GM21825 (cell line): ENCODE results near the gene CLDN3.

Source experiments
- ATAC-seq: cut with Tn5 transposase; IDR thresholded peaks from one replicate; pipeline ENCODE4 v1.9.1; 2021; ENCODE audit warnings: mild to moderate bottlenecking, moderate library complexity; ENCODE audit not compliant: unreplicated experiment

CLDN3 gene

GRCh38 chr7:73770860-73771670, 995 bp upstream of the CLDN3 start:
- ATAC-seq = no peak

GRCh38 chr7:73769481-73770001, 529 bp downstream of the CLDN3 start:
- no peak for ATAC-seq

- no peak for ATAC-seq
Observed at GRCh38 chr7:73768641-73769480, 1.2 kb downstream of the CLDN3 start.

GRCh38 chr7:73766556-73767229, 3.4 kb downstream of the CLDN3 start:
- no peak for ATAC-seq

- ATAC-seq = no peak
Observed at GRCh38 chr7:73762659-73762999, 7.4 kb downstream of the CLDN3 start.

- no peak for ATAC-seq
Observed at GRCh38 chr7:73761854-73762658, 8.0 kb downstream of the CLDN3 start.

- no peak for ATAC-seq
Observed at GRCh38 chr7:73758581-73759138, 11.4 kb downstream of the CLDN3 start.

- ATAC-seq = no peak
Observed at GRCh38 chr7:73749931-73750776, 19.9 kb downstream of the CLDN3 start.

GRCh38 chr7:73746378-73746777, 23.7 kb downstream of the CLDN3 start:
- ATAC-seq = no peak

- no peak for ATAC-seq
Observed at GRCh38 chr7:73742753-73743641, 27.1 kb downstream of the CLDN3 start.

GRCh38 chr7:73742338-73742752, 27.7 kb downstream of the CLDN3 start:
- ATAC-seq = no peak

GRCh38 chr7:73741600-73741999, 28.5 kb downstream of the CLDN3 start:
- no peak for ATAC-seq

- no peak for ATAC-seq
Observed at GRCh38 chr7:73740771-73741170, 29.3 kb downstream of the CLDN3 start.

GRCh38 chr7:73740212-73740611, 29.9 kb downstream of the CLDN3 start:
- no peak for ATAC-seq

- no peak for ATAC-seq
Observed at GRCh38 chr7:73739387-73739767, 30.7 kb downstream of the CLDN3 start.

- peak; percentile 88 for ATAC-seq
Observed at GRCh38 chr7:73738612-73739386, 31.3 kb downstream of the CLDN3 start, which contains the start of gene ABHD11. Gene ABHD11 (minus strand): TSS chr7:73738802. CDS start chr7:73738770, 32 bp downstream.

- ATAC-seq = no peak
Observed at GRCh38 chr7:73738220-73738611, 31.9 kb downstream of the CLDN3 start.
